ENCODE measurements around the gene NOPCHAP1.

DNA sequence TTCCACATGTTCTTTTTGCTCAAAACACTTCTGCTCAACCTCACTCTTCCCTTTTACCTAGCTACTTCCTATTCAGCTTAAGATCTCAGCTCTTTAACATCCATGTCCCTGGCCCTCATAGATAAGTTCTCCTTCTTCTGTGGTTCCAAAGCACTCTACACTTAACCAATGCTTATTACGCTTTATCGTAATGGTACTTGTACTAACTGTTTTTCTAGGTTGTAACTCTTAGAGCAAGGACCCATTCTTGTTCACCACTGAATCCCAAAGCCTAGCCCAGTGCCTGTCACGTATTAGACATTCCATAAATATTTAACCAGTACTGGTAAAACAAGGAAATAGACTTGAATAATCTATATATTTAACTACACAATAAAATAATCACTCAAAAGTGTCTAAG is 33.3 kb upstream of the NOPCHAP1 start:
- TF ChIP-seq ARNT (IDR thresholded peaks at IDR 0.05) (no peak), SP1 (IDR thresholded peaks at IDR 0.05) (no peak), FOXM1 (IDR thresholded peaks at IDR 0.05; ENCODE audit: borderline replicate concordance) (no peak), NFRKB (IDR thresholded peaks at IDR 0.05) (no peak), CTBP1 (IDR thresholded peaks at IDR 0.05; ENCODE audit: borderline replicate concordance) (no peak), FOXK2 (IDR thresholded peaks at IDR 0.05) (no peak), LEF1 (IDR thresholded peaks at IDR 0.05; ENCODE audit: borderline replicate concordance) (no peak), SUZ12 (IDR thresholded peaks at IDR 0.05) (no peak), L3MBTL2 (conservative IDR thresholded peaks at IDR 0.05) (no peak), FOXA1 (IDR thresholded peaks at IDR 0.05) (no peak)
- TF ChIP-seq, protein P1, sequence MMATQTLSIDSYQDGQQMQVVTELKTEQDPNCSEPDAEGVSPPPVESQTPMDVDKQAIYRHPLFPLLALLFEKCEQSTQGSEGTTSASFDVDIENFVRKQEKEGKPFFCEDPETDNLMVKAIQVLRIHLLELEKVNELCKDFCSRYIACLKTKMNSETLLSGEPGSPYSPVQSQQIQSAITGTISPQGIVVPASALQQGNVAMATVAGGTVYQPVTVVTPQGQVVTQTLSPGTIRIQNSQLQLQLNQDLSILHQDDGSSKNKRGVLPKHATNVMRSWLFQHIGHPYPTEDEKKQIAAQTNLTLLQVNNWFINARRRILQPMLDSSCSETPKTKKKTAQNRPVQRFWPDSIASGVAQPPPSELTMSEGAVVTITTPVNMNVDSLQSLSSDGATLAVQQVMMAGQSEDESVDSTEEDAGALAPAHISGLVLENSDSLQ (IDR thresholded peaks at IDR 0.05), result no peak
